Uterus (tissue), 4 donors: Measurements from ENCODE around the gene MBD4. TPM values are rescaled to one million over a fixed set of nuclear protein-coding genes. Genes with fewer than 3 reads are reported as not detected.
A peak's percentile ranks its signal among the peaks of the same experiment; 100 is the strongest.

Experiments
- DNase-seq, 2 donors: peaks; one replicate each; pipeline ENCODE4 v3.0.0-alpha.2; 2019 to 2020
- H3K27ac ChIP-seq, 2 donors: fragments of 200-600 bp; sonication (generic); 1 replicate in 1 of 2; 2 replicates in 1 of 2; pipeline ENCODE4 v1.5.1; 2016 to 2018
- H3K27me3 ChIP-seq, 2 donors: fragments of 200-600 bp; sonication (generic); one replicate each; pipeline ENCODE4 v1.5.1; 2018 to 2019; ENCODE audit warnings: control low read depth in 1 of 2
- H3K36me3 ChIP-seq, 2 donors: fragments of 200-600 bp; sonication (generic); one replicate each; pipeline ENCODE4 v1.5.1; 2019; ENCODE audit warnings: control low read depth in 1 of 2
- H3K4me1 ChIP-seq, 2 donors: fragments of 200-600 bp; sonication (generic); one replicate each; pipeline ENCODE4 v1.5.1; 2018 to 2019; ENCODE audit warnings: control low read depth in 1 of 2
- H3K4me3 ChIP-seq, 2 donors: fragments of 200-600 bp; sonication (generic); 1 replicate in 1 of 2; 2 replicates in 1 of 2; pipeline ENCODE4 v1.5.1; 2018 to 2019; ENCODE audit warnings: mild to moderate bottlenecking in 1 of 2
- H3K9me3 ChIP-seq, 2 donors: fragments of 200-600 bp; sonication (generic); one replicate each; pipeline ENCODE4 v1.5.1; 2019; ENCODE audit warnings: control low read depth in 1 of 2
- POLR2A ChIP-seq, 2 donors: fragments of 450-650 bp; IDR thresholded peaks; one replicate each; pipeline ENCODE4 v1.6.1; 2016; ENCODE audit warnings: antibody characterized with exemption in 2 of 2, mild to moderate bottlenecking in 1 of 2, moderate library complexity in 1 of 2
- intact Hi-C: fragments of 100-400 bp; cut with DNase I; formaldehyde crosslinking; loops from one replicate; pipeline ENCODE4 v1.15.1; 2023; ENCODE audit warnings: low total_unique reads
- total RNA-seq, 4 donors: library from RNA; depleted of rRNA in 3 of 4; stranded (reverse); fragments of >200 nt in 3 of 4; gene quantifications; one replicate each; pipeline versions ENCODE4 v1.1.0 to v1.2.4, GENCODE V29; 2014 to 2023
- TF ChIP-seq, protein P1 (sequence below), 4 experiments: fragments of 200-600 bp in 2 of 4; fragments of 450-650 bp in 2 of 4; sonication (generic) in 2 of 4; IDR thresholded peaks; one replicate each; pipeline ENCODE4 v1.5.1; 2016 to 2019; ENCODE audit warnings: antibody characterized with exemption in 4 of 4, mild to moderate bottlenecking in 2 of 4, moderate library complexity in 1 of 4
- donor health status: DM: yes; HTN: yes; CAD: no.

Gene MBD4
- total RNA-seq, 4 donors from 2014 or later: 13.8 to 36.2 (median 20.4) TPM

DNA sequence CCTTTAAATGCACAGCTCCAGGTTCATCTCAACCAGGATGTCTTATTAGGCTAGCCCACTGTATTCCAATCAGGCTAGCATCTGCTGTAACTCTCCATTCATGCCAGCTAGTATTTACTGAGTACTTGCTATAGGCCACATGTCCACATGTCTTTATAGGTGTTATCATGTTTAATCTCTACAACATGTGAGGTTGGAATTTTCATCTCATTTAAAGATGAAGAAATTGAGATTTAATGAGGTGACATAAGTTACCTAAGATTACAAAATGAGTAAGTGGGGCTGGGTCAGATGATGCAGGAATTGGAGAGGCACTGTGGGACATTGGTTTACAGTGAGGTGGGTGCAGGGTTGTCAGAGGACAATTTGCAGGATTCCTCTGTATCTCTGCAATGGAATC, 3.2 kb upstream of the MBD4 start:
- H3K9me3 ChIP-seq: no peaks in the 10 kb centered on the region
- intact Hi-C loops: no loop called here
- H3K4me1 ChIP-seq: peaks cover 12% of the 10 kb centered on the region in 2 donors
- no peak for DNase-seq
- H3K27ac ChIP-seq: peak overlapping the region; percentile 83 to 88
- no peaks in the 10 kb centered on the region for H3K27me3 ChIP-seq
- H3K36me3 ChIP-seq: no peaks in the 10 kb centered on the region
- TF ChIP-seq, protein P1, sequence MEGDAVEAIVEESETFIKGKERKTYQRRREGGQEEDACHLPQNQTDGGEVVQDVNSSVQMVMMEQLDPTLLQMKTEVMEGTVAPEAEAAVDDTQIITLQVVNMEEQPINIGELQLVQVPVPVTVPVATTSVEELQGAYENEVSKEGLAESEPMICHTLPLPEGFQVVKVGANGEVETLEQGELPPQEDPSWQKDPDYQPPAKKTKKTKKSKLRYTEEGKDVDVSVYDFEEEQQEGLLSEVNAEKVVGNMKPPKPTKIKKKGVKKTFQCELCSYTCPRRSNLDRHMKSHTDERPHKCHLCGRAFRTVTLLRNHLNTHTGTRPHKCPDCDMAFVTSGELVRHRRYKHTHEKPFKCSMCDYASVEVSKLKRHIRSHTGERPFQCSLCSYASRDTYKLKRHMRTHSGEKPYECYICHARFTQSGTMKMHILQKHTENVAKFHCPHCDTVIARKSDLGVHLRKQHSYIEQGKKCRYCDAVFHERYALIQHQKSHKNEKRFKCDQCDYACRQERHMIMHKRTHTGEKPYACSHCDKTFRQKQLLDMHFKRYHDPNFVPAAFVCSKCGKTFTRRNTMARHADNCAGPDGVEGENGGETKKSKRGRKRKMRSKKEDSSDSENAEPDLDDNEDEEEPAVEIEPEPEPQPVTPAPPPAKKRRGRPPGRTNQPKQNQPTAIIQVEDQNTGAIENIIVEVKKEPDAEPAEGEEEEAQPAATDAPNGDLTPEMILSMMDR (IDR thresholded peaks at IDR 0.05): no peak
- no peak for TF ChIP-seq POLR2A (IDR thresholded peaks at IDR 0.05)
- no peak overlapping the region for H3K4me3 ChIP-seq

DNA sequence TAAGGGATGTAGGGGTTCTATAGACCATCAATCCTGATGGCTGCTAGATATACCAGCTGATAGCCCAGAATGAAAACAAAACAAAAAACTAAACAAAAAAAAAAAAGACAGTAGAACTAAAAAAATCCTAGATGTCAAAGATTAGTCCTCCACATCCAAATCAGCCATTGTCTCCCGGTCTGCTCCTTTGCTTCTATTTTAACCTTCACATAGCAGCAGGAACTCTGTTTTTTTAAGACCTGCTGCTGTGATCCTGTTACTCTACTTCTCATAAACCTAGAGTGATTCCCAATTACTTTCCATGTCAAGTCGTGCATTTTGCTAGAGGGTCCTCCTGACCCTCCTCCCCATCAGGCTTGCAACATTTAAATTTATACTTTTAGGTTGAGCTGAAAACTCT, 2.7 kb upstream of the MBD4 start:
- peaks cover 12% of the 10 kb centered on the region in 2 donors for H3K4me1 ChIP-seq
- H3K4me3 ChIP-seq: no peak overlapping the region
- intact Hi-C loops: no loop called here

DNA sequence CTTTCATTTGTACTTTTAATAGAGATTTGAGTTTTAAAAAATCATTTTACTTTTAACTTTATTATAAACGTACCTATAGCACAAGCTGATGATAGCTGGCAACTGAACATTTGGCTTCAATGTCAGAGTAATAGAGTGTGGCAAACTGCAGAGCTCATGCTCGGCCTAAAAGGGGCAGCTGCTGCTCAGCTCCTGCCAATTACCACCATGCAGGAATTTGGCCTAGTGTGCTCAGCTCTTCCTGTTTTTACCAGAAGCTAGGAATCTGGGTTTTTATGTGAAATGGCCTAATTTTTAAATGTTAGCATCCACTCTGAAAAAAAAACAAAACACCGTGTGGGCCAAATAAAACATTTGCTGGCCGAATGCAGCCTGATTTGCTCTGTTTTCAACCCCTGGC, 2.0 kb upstream of the MBD4 start:
- peak overlapping the region in 1 of 2 donors; percentile 71 for H3K4me3 ChIP-seq

More for the DNA sequence above, 2.7 kb upstream of the MBD4 start:
- Histone ChIP-seq H3K27ac (peak overlapping the region; percentile 83 to 88), H3K9me3 (no peaks in the 10 kb centered on the region), H3K36me3 (no peaks in the 10 kb centered on the region), H3K27me3 (no peaks in the 10 kb centered on the region)
- no peak for TF ChIP-seq POLR2A (IDR thresholded peaks at IDR 0.05)
- TF ChIP-seq, protein P1 (IDR thresholded peaks at IDR 0.05): no peak
- no peak for DNase-seq

GRCh38 chr3:129441215-129441614, 1.5 kb upstream of the MBD4 start:
- no peaks in the 10 kb centered on the region for H3K9me3 ChIP-seq
- peak overlapping the region; percentile 83 to 88 for H3K27ac ChIP-seq
- no peak for DNase-seq
- no peaks in the 10 kb centered on the region for H3K27me3 ChIP-seq
- intact Hi-C loops: no loop called here
- TF ChIP-seq, protein P1 (IDR thresholded peaks at IDR 0.05): no peak
- no peak for TF ChIP-seq POLR2A (IDR thresholded peaks at IDR 0.05)
- peaks cover 12% of the 10 kb centered on the region in 2 donors for H3K4me1 ChIP-seq
- peak overlapping the region in 1 of 2 donors; percentile 71 for H3K4me3 ChIP-seq
- H3K36me3 ChIP-seq: no peaks in the 10 kb centered on the region

More for the DNA sequence above, 2.0 kb upstream of the MBD4 start:
- Histone ChIP-seq H3K36me3 (no peaks in the 10 kb centered on the region), H3K27me3 (no peaks in the 10 kb centered on the region), H3K27ac (peak overlapping the region; percentile 83 to 88), H3K9me3 (no peaks in the 10 kb centered on the region), H3K4me1 (peaks cover 12% of the 10 kb centered on the region in 2 donors)
- no peak for TF ChIP-seq POLR2A (IDR thresholded peaks at IDR 0.05)
- TF ChIP-seq, protein P1 (IDR thresholded peaks at IDR 0.05): no peak
- intact Hi-C loops: no loop called here
- DNase-seq: no peak

- Histone ChIP-seq H3K9me3 (no peaks in the 10 kb centered on the region), H3K27me3 (no peaks in the 10 kb centered on the region), H3K4me1 (peaks cover 12% of the 10 kb centered on the region in 2 donors), H3K4me3 (peak overlapping the region; percentile 71 to 90), H3K36me3 (no peaks in the 10 kb centered on the region), H3K27ac (peak overlapping the region; percentile 83 to 88)
- DNase-seq: no peak
- intact Hi-C loops: no loop called here
- no peak for TF ChIP-seq POLR2A (IDR thresholded peaks at IDR 0.05)
Measured at GRCh38 chr3:129440618-129441190, 956 bp upstream of the MBD4 start.
